Ishikawa (cell line): ENCODE data around the gene NFAM1.

ENCODE experiments used
- CEBPB ChIP-seq: IDR thresholded peaks from 2 replicates; pipeline ENCODE4 v1.6.1; 2012
- CREB1 ChIP-seq: IDR thresholded peaks from 2 replicates; pipeline ENCODE4 v1.6.1; 2012; ENCODE audit warnings: low read depth
- EGR1 ChIP-seq: IDR thresholded peaks from 2 replicates; pipeline ENCODE4 v1.6.1; 2012
- EP300 ChIP-seq: IDR thresholded peaks from 2 replicates; pipeline ENCODE4 v1.6.1; 2012; ENCODE audit warnings: borderline replicate concordance
- FOXM1 ChIP-seq: IDR thresholded peaks from 2 replicates; pipeline ENCODE4 v1.6.1; 2012; ENCODE audit warnings: low read depth, borderline replicate concordance
- MAX ChIP-seq: IDR thresholded peaks from 2 replicates; pipeline ENCODE4 v1.6.1; 2012
- NFIC ChIP-seq: IDR thresholded peaks from 2 replicates; pipeline ENCODE4 v1.6.1; 2012
- RAD21 ChIP-seq: IDR thresholded peaks from 2 replicates; pipeline ENCODE4 v1.6.1; 2012; ENCODE audit warnings: low read depth
- REST ChIP-seq: IDR thresholded peaks from 2 replicates; pipeline ENCODE4 v1.6.1; 2012; ENCODE audit warnings: low read depth, mild to moderate bottlenecking
- TAF1 ChIP-seq: IDR thresholded peaks from 2 replicates; pipeline ENCODE4 v1.6.1; 2012; ENCODE audit warnings: low read depth, mild to moderate bottlenecking
- TCF12 ChIP-seq: IDR thresholded peaks from 2 replicates; pipeline ENCODE4 v1.6.1; 2012; ENCODE audit warnings: low read depth
- TEAD4 ChIP-seq: IDR thresholded peaks from 2 replicates; pipeline ENCODE4 v1.6.1; 2012
- USF1 ChIP-seq: IDR thresholded peaks from 2 replicates; pipeline ENCODE4 v1.6.1; 2012
- YY1 ChIP-seq: IDR thresholded peaks from 2 replicates; pipeline ENCODE4 v1.6.1; 2012; ENCODE audit warnings: low read depth
- ZBTB7A ChIP-seq: IDR thresholded peaks from 2 replicates; pipeline ENCODE4 v1.6.1; 2012; ENCODE audit warnings: low read depth

Gene NFAM1

GRCh38 chr22:42438293-42438650 lies 6.1 kb upstream of the NFAM1 start:
- TF ChIP-seq NFIC (no peak), TCF12 (no peak), ZBTB7A (no peak), RAD21 (no peak), FOXM1 (no peak), CREB1 (no peak), MAX (no peak), CEBPB (no peak), YY1 (no peak), EP300 (no peak), EGR1 (no peak), TEAD4 (no peak), USF1 (no peak), REST (no peak), TAF1 (no peak)

- TF ChIP-seq ZBTB7A (peak; percentile 71; the same call in 1 of the 2 replicates), RAD21 (peak; percentile 98), EP300 (no peak), CREB1 (no peak)
Measured at GRCh38 chr22:42437488-42438292, 5.5 kb upstream of the NFAM1 start.

- no peak for TF ChIP-seq ZBTB7A
- TF ChIP-seq EP300 = no peak
- TF ChIP-seq EGR1 = no peak
- no peak for TF ChIP-seq TAF1
- no peak for TF ChIP-seq TEAD4
- TF ChIP-seq CEBPB = no peak
- no peak for TF ChIP-seq NFIC
- TF ChIP-seq REST = no peak
- no peak for TF ChIP-seq USF1
- TF ChIP-seq YY1 = no peak
- no peak for TF ChIP-seq RAD21
- no peak for TF ChIP-seq MAX
- TF ChIP-seq TCF12 = no peak
- TF ChIP-seq FOXM1 = no peak
- no peak for TF ChIP-seq CREB1
Measured at GRCh38 chr22:42436404-42436803, 4.2 kb upstream of the NFAM1 start.

GRCh38 chr22:42434748-42435425 lies 2.7 kb upstream of the NFAM1 start:
- TF ChIP-seq CEBPB (no peak), EGR1 (no peak), TCF12 (no peak), TEAD4 (no peak), RAD21 (no peak), MAX (no peak), NFIC (no peak)

GRCh38 chr22:42433754-42434682 lies 1.8 kb upstream of the NFAM1 start:
- TF ChIP-seq CREB1 (no peak), RAD21 (no peak), TAF1 (no peak), ZBTB7A (no peak), NFIC (peak; percentile 66), EP300 (no peak), MAX (peak; percentile 30; the same call in 1 of the 2 replicates)
